ENCODE results near the gene CCT4. TPM values are rescaled to one million over a fixed set of nuclear protein-coding genes. Genes with fewer than 3 reads are reported as not detected.
A peak's percentile ranks its signal among the peaks of the same experiment; 100 is the strongest.

The CCT4 gene
- total RNA-seq, 4 donors from 2014 or later: 74.4 to 86.8 (median 79.5) TPM

GRCh38 chr2:61911510-61911909 is 23.1 kb upstream of the CCT4 start:
- H3K4me1 ChIP-seq: peaks cover 8 to 25% (median 15%) of the 10 kb centered on the region in 4 donors
- no peak overlapping the region for H3K27ac ChIP-seq (replicated peaks in 1 of 4)
- 94% methylated on average over 4 of the region's 4 CpGs for WGBS
- DNase-seq (ENCODE audit: extremely low spot score): no peak
- H3K36me3 ChIP-seq: peaks cover 0 to 7% (median 2%) of the 10 kb centered on the region in 4 donors
- no peaks in the 10 kb centered on the region for H3K9me3 ChIP-seq
- TF ChIP-seq EP300 (IDR thresholded peaks at IDR 0.05) (no peak), CTCF (IDR thresholded peaks at IDR 0.05) (no peak), POLR2AphosphoS5 (IDR thresholded peaks at IDR 0.05) (no peak), POLR2A (IDR thresholded peaks at IDR 0.05; ENCODE audit: low read depth) (no peak)
- intact Hi-C loops (cut with DNase I): loop anchor here (10.0 kb wide), 1 partner anchor 283 kb away; the partner anchor contains the start of gene B3GNT2
- H3K4me3 ChIP-seq: no peak overlapping the region
- H3K27me3 ChIP-seq: no peaks in the 10 kb centered on the region

- no peaks in the 10 kb centered on the region for H3K27me3 ChIP-seq
- TF ChIP-seq EP300 (IDR thresholded peaks at IDR 0.05) (no peak), CTCF (IDR thresholded peaks at IDR 0.05) (peak in 2 of 3 experiments; percentile 14 to 34)
- H3K4me1 ChIP-seq: peaks cover 12 to 30% (median 20%) of the 10 kb centered on the region in 4 donors
- intact Hi-C loops (cut with DNase I): loop anchor here (10.0 kb wide), 1 partner anchor 284 kb away; the partner anchor contains the start of gene B3GNT2
- H3K27ac ChIP-seq (replicated peaks in 1 of 4): no peak overlapping the region
- no peak overlapping the region for H3K4me3 ChIP-seq
- no peaks in the 10 kb centered on the region for H3K9me3 ChIP-seq
- WGBS: 69% methylated on average over 9 of the region's 9 CpGs
- H3K36me3 ChIP-seq: no peaks in the 10 kb centered on the region
- DNase-seq (ENCODE audit: extremely low spot score): no peak
These were observed 22.1 kb upstream of the CCT4 start for GRCh38 chr2:61910603-61911002.

GRCh38 chr2:61909116-61909515 is 20.7 kb upstream of the CCT4 start:
- DNase-seq (ENCODE audit: extremely low spot score): no peak
- intact Hi-C loops (cut with DNase I): no loop called here
- no peaks in the 10 kb centered on the region for H3K36me3 ChIP-seq
- WGBS: 95% methylated on average over 8 of the region's 8 CpGs
- H3K4me3 ChIP-seq: no peak overlapping the region
- no peak for TF ChIP-seq CTCF (IDR thresholded peaks at IDR 0.05)
- no peak for TF ChIP-seq POLR2AphosphoS5 (IDR thresholded peaks at IDR 0.05)
- TF ChIP-seq EP300 (IDR thresholded peaks at IDR 0.05): no peak
- TF ChIP-seq POLR2A (IDR thresholded peaks at IDR 0.05; ENCODE audit: low read depth): no peak
- no peaks in the 10 kb centered on the region for H3K9me3 ChIP-seq
- no peak overlapping the region for H3K27ac ChIP-seq (replicated peaks in 1 of 4)
- H3K4me1 ChIP-seq: peaks cover 12 to 35% (median 27%) of the 10 kb centered on the region in 4 donors
- no peaks in the 10 kb centered on the region for H3K27me3 ChIP-seq

- Histone ChIP-seq H3K36me3 (no peaks in the 10 kb centered on the region), H3K27ac (replicated peaks in 1 of 4) (peak overlapping the region; percentile 52 to 80 (median 72)), H3K9me3 (no peaks in the 10 kb centered on the region), H3K4me1 (peaks cover 12 to 31% (median 25%) of the 10 kb centered on the region in 4 donors), H3K27me3 (no peaks in the 10 kb centered on the region), H3K4me3 (peak overlapping the region; percentile 77 to 85 (median 80))
- peak; percentile 8 for DNase-seq (ENCODE audit: extremely low spot score)
- WGBS: 1% methylated on average over 6 of the region's 6 CpGs
- intact Hi-C loops (cut with DNase I): no loop called here
- TF ChIP-seq POLR2A (IDR thresholded peaks at IDR 0.05; ENCODE audit: low read depth) (no peak), EP300 (IDR thresholded peaks at IDR 0.05) (no peak), CTCF (IDR thresholded peaks at IDR 0.05) (no peak), POLR2AphosphoS5 (IDR thresholded peaks at IDR 0.05) (no peak)
These were observed 17.7 kb upstream of the CCT4 start for GRCh38 chr2:61906186-61906470.

Measured in esophagus muscularis mucosa (tissue), 4 donors.